Right hindlimb (tissue), 1 donor: Measurements from ENCODE around the gene SPINK5.

ENCODE experiments used
- DNase-seq: peaks from one replicate; pipeline ENCODE4 v3.0.0-alpha.2; 2018

SPINK5 gene

DNA sequence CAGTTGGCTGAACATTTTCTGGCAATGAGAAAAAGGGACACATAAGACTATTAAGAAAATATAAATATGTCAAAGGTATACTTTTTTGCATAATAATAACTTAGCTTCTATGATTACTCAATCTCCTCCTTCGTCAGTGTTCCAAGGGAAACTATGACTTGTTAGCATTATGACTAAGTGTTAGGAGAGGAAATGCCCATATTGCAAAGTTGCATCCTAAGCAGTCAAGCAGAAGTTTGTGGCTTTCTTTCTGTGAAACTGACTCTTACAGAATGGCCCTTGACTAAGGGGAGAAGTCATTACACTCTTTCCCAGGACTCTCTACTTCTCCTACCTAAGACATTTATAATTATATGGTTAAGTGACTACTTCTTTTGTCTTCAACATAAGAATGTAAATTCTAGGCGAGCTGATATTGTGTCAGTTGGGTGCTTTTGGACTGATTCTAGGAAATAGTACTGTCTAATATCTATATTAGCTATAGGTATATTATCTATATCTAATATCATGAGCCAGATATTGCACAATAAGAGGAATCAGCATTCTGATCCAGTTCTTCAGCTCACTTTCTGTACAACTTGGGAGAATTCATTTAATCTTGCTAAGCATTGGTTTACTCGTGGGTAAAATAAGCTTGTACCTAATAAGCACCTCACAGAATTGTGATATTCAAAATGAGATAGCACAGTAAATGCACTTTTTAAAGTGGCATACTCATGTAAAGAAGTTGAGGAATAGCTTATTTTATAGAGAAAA, 122.6 kb downstream of the SPINK5 start:
- no peak for DNase-seq
